ENCODE results near the gene EML6. TPM values are rescaled to one million over a fixed set of nuclear protein-coding genes. Genes with fewer than 3 reads are reported as not detected.

Gene EML6
- total and polyA plus RNA-seq, 2 experiments from 2014 or later: 2.7 to 6.2 TPM

- TF ChIP-seq, protein P1, sequence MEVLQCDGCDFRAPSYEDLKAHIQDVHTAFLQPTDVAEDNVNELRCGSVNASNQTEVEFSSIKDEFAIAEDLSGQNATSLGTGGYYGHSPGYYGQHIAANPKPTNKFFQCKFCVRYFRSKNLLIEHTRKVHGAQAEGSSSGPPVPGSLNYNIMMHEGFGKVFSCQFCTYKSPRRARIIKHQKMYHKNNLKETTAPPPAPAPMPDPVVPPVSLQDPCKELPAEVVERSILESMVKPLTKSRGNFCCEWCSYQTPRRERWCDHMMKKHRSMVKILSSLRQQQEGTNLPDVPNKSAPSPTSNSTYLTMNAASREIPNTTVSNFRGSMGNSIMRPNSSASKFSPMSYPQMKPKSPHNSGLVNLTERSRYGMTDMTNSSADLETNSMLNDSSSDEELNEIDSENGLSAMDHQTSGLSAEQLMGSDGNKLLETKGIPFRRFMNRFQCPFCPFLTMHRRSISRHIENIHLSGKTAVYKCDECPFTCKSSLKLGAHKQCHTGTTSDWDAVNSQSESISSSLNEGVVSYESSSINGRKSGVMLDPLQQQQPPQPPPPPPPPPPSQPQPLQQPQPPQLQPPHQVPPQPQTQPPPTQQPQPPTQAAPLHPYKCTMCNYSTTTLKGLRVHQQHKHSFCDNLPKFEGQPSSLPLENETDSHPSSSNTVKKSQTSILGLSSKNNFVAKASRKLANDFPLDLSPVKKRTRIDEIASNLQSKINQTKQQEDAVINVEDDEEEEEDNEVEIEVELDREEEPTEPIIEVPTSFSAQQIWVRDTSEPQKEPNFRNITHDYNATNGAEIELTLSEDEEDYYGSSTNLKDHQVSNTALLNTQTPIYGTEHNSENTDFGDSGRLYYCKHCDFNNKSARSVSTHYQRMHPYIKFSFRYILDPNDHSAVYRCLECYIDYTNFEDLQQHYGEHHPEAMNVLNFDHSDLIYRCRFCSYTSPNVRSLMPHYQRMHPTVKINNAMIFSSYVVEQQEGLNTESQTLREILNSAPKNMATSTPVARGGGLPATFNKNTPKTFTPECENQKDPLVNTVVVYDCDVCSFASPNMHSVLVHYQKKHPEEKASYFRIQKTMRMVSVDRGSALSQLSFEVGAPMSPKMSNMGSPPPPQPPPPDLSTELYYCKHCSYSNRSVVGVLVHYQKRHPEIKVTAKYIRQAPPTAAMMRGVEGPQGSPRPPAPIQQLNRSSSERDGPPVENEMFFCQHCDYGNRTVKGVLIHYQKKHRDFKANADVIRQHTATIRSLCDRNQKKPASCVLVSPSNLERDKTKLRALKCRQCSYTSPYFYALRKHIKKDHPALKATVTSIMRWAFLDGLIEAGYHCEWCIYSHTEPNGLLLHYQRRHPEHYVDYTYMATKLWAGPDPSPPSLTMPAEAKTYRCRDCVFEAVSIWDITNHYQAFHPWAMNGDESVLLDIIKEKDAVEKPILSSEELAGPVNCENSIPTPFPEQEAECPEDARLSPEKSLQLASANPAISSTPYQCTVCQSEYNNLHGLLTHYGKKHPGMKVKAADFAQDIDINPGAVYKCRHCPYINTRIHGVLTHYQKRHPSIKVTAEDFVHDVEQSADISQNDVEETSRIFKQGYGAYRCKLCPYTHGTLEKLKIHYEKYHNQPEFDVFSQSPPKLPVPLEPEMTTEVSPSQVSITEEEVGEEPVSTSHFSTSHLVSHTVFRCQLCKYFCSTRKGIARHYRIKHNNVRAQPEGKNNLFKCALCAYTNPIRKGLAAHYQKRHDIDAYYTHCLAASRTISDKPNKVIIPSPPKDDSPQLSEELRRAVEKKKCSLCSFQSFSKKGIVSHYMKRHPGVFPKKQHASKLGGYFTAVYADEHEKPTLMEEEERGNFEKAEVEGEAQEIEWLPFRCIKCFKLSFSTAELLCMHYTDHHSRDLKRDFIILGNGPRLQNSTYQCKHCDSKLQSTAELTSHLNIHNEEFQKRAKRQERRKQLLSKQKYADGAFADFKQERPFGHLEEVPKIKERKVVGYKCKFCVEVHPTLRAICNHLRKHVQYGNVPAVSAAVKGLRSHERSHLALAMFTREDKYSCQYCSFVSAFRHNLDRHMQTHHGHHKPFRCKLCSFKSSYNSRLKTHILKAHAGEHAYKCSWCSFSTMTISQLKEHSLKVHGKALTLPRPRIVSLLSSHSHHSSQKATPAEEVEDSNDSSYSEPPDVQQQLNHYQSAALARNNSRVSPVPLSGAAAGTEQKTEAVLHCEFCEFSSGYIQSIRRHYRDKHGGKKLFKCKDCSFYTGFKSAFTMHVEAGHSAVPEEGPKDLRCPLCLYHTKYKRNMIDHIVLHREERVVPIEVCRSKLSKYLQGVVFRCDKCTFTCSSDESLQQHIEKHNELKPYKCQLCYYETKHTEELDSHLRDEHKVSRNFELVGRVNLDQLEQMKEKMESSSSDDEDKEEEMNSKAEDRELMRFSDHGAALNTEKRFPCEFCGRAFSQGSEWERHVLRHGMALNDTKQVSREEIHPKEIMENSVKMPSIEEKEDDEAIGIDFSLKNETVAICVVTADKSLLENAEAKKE (CRISPR knock-in tag; IDR thresholded peaks at IDR 0.05): no peak
- TF ChIP-seq POLR2AphosphoS5 (IDR thresholded peaks at IDR 0.05; ENCODE audit: low read depth) (no peak), EZH2 (IDR thresholded peaks at IDR 0.05; ENCODE audit: low read depth, unreplicated experiment) (no peak)
These were observed 47.9 kb downstream of the EML6 start (continued) for GRCh38 chr2:54771166-54771885.

- Histone ChIP-seq H3K36me3 (ENCODE audit: insufficient read depth) (no peaks in the 10 kb centered on the region), H3K4me3 (no peak overlapping the region), H3K9me2 (ENCODE audit: insufficient read depth) (peaks cover 7% of the 10 kb centered on the region), H3K27me3 (ENCODE audit: insufficient read depth) (no peaks in the 10 kb centered on the region), H3K4me1 (ENCODE audit: insufficient read depth) (no peaks in the 10 kb centered on the region), H3K27ac (ENCODE audit: low read depth) (no peak overlapping the region), H2AFZ (no peak overlapping the region), H3K4me2 (no peak overlapping the region), H3K79me2 (replicated peaks; ENCODE audit: insufficient read depth) (no peaks in the 10 kb centered on the region), H4K20me1 (replicated peaks; ENCODE audit: insufficient read depth) (no peaks in the 10 kb centered on the region), H3F3A (replicated peaks; ENCODE audit: low read depth) (no peaks in the 10 kb centered on the region)
- Mint-ChIP-seq H3K36me3 (ENCODE audit: low read depth) (no peaks in the 10 kb centered on the region; the same call in 2 of the 3 replicates), H3K4me3 (no peak overlapping the region), H3K27me3 (ENCODE audit: insufficient read depth, low read depth, poor library complexity) (peaks cover 3% of the 10 kb centered on the region), H3K27ac (no peak overlapping the region), H3K9me3 (peaks cover 8% of the 10 kb centered on the region; the same call in 1 of the 3 replicates), H3K4me1 (no peaks in the 10 kb centered on the region)
- DNase-seq (ENCODE audit: low spot score): no peak
- ATAC-seq: no peak
- TF ChIP-seq EZH2 (IDR thresholded peaks at IDR 0.05; ENCODE audit: low read depth, unreplicated experiment) (no peak), ZNF114 (CRISPR knock-in tag; IDR thresholded peaks at IDR 0.05) (no peak), JUNB (IDR thresholded peaks at IDR 0.05; ENCODE audit: unreplicated experiment) (no peak), ZNF331 (CRISPR knock-in tag; IDR thresholded peaks at IDR 0.05; ENCODE audit: low read depth) (no peak), STAT1 (IDR thresholded peaks at IDR 0.05; ENCODE audit: unreplicated experiment) (no peak), REST (IDR thresholded peaks at IDR 0.05; ENCODE audit: unreplicated experiment) (no peak), POLR2AphosphoS5 (IDR thresholded peaks at IDR 0.05; ENCODE audit: low read depth) (no peak)
These were observed 48.6 kb downstream of the EML6 start for GRCh38 chr2:54772110-54772509.

All from GM23338 (cell line).